Motor neuron (in vitro differentiated cells): ENCODE results near the gene ARHGEF4. TPM values are rescaled to one million over a fixed set of nuclear protein-coding genes. Genes with fewer than 3 reads are reported as not detected.

Experiments used
- ATAC-seq, 8 experiments: fragments of 200-7000 bp; cut with Tn5 transposase; replicated peaks in 6 of 8; 2 replicates each; pipeline ENCODE4 v1.8.0; 2021; ENCODE audit warnings: mild to moderate bottlenecking in 8 of 8, moderate library complexity in 8 of 8
- H3K27ac ChIP-seq, 2 donors: fragments of 250-450 bp; sonication (Bioruptor Pico); 2 replicates each; pipeline ENCODE4 v1.9.0; 2021; ENCODE audit warnings: antibody characterized with exemption in 2 of 2, mild to moderate bottlenecking in 2 of 2, moderate library complexity in 1 of 2
- H3K4me1 ChIP-seq, 2 donors: fragments of 250-450 bp; sonication (Bioruptor Pico); replicated peaks in 1 of 2; 2 replicates each; pipeline ENCODE4 v1.6.1; 2021; ENCODE audit warnings: antibody characterized with exemption in 2 of 2, mild to moderate bottlenecking in 2 of 2, moderate library complexity in 1 of 2
- H3K4me3 ChIP-seq, 5 donors: fragments of 250-450 bp; sonication (Bioruptor Pico); 2 replicates each; pipeline ENCODE4 v1.9.0; 2021; ENCODE audit warnings: antibody characterized with exemption in 5 of 5, mild to moderate bottlenecking in 5 of 5, moderate library complexity in 4 of 5
- WGBS, 10 experiments: fragments of 450-650 bp; shearing (Covaris generic); methylation state at CpG; one replicate each; pipeline ENCODE4 v1.0.0; 2022; 5-methylcytosine and 5-hydroxymethylcytosine counted together
- in situ Hi-C, 9 experiments: fragments of 400-800 bp; cut with MboI; loops; one replicate each; pipeline ENCODE4 v1.15.0; 2021; ENCODE audit warnings: low sequenced_read_pairs in 9 of 9, low pct_unique_long_range_greater_than_20kb in 2 of 9; ENCODE audit not compliant: unreplicated experiment in 9 of 9
- total RNA-seq, 8 experiments: library from RNA; unstranded; fragments of 300-600 nt; gene quantifications; 2 replicates each; pipeline versions ENCODE4 v1.2.3 to v1.2.4, GENCODE V29; 2022

ARHGEF4 gene
- total RNA-seq, 8 experiments from 2014 or later: 3.8 to 36.9 (median 15.2) TPM

DNA sequence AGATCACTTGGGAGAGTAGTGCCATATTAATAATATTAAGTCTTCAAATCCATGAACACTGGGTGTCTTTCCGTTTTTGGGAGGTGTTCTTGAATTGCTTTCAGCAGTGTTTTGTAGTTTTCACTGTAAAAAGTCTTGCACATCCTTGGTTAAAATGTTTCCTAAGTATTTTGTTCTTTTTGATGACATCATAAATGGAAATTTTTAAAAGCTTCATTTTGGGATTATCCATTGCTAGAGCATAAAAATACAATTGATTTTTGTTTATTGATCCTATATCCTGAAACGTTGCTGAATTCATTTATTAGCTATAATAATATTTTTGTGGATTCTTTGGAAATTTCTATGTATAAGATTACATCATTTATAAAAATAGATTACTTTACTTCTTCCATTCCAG, 96.8 kb downstream of the ARHGEF4 start:
- no peak for ATAC-seq
- 6 to 87% (median 57%) methylated on average over 1 to 2 of the region's 2 CpGs for WGBS, 10 experiments
- in situ Hi-C loops: no loop called here

DNA sequence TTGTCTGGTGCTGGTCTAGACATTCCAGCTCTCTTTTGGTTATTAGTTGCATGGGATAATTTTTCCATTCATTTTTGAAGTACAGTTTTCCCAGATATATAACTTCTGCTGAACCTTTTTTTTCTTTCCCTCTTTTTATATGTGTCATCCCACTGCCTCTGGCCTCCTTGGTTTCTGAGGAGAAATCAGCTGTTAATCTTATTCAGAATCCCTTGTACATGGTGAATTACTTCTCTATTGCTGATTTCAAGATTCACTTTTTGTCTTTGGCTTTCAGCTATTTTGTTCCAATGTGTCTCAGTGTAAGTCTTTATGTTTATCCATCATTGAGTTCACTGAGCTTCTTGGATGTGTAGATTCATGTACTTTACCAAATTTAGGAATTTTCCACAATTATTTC, 99.7 kb downstream of the ARHGEF4 start:
- no peak overlapping the region for H3K4me3 ChIP-seq
- ATAC-seq: no peak
- in situ Hi-C loops: no loop called here
- no peak overlapping the region for H3K27ac ChIP-seq
- no peaks in the 10 kb centered on the region for H3K4me1 ChIP-seq

More for the DNA sequence above, 96.8 kb downstream of the ARHGEF4 start:
- Histone ChIP-seq H3K4me1 (no peaks in the 10 kb centered on the region), H3K27ac (no peak overlapping the region), H3K4me3 (no peak overlapping the region)

DNA sequence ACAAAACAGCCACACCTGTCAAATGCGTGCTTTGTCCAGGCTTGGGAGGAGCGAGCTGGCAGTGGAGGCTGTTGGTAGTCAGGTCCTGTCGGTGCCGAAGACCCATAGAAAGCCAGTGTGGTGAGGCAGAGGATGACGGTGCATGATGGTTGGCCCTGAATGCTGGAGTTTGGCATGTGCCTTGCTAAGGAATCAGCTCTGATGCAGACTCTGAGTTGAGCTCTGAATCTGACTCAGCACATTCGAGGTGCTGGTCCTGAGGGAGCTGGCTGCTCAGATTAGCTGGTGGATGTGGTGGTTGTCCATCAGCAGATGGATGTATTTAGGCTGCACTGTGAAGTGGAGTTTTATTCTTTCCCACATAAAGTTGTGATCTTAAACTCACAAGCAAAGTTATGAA, 111.3 kb downstream of the ARHGEF4 start:
- Histone ChIP-seq H3K4me3 (no peak overlapping the region), H3K4me1 (no peaks in the 10 kb centered on the region), H3K27ac (no peak overlapping the region)
- in situ Hi-C loops: no loop called here
- ATAC-seq: peak in 2 of 8 experiments; percentile 38 to 68
- WGBS, 10 experiments: 0 to 100% (median 60%) methylated on average over 1 to 4 of the region's 6 CpGs; no CpG with 5 or more reads in 1 of the 10 experiments

DNA sequence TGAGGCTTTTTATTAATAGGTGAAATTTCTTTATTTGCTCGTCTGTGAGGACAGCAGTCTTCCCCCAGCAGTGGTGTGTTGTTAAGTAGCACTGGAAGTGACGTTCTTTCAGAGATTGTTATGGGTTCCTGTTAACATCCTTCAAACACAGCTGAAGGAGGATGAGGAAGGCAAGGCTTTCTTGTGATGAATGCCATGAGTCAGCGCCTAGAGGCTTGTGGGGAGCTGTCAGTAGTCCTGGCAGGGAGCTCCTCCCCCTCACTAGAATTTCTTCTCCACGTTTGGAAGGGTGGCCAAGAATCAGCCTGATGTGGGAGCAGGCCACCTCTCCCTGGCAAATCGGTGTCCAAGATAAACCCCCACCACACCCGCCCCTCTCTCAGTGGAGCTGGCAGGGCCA, 113.2 kb downstream of the ARHGEF4 start:
- WGBS, 10 experiments: 23 to 80% (median 51%) methylated on average over 1 to 5 of the region's 6 CpGs; no CpG with 5 or more reads in 4 of the 10 experiments
- Histone ChIP-seq H3K4me3 (no peak overlapping the region), H3K27ac (no peak overlapping the region), H3K4me1 (no peaks in the 10 kb centered on the region)
- in situ Hi-C loops: no loop called here
- peak in 1 of 8 experiments; percentile 67 for ATAC-seq

DNA sequence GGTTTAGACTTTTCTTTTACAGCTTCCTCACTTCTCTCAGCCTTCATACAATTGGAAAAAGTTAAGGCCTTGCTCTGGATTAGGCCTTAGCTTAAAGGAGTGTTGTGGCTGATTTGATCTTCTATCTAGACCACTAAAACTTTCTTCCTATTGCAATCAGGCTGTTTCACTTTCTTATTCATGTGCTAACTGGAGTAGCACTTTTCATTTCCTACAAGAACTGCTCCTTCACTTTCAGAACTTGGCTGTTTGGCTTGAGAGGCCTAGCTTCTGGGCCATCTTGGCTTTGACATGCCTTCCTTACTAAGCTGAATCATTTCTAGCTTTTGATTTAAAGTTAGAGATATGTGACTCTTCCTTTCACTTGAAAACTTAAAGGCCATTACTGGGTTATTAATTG, 114.3 kb downstream of the ARHGEF4 start:
- Histone ChIP-seq H3K4me1 (no peaks in the 10 kb centered on the region), H3K4me3 (no peak overlapping the region), H3K27ac (no peak overlapping the region)
- no peak for ATAC-seq
- in situ Hi-C loops: no loop called here

DNA sequence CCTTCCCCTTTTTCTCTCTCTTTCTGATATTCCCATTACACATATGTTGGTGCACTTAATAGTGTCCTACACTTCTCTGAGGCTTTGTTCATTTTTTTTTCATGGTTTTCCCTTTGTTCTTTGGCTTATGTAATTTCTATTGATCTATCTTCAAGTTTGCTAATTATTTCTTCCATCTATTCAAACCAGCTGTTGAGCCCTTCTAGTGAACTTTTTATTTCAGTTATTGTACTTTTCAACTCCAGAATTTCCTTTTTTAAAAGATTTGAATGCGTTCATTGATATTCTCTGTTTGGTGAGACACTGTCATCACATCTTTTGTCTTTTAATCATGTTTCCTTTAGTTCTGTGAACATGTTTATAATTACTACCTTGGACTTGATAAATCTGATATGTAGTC, 118.2 kb downstream of the ARHGEF4 start:
- Histone ChIP-seq H3K4me3 (no peak overlapping the region), H3K4me1 (no peaks in the 10 kb centered on the region), H3K27ac (no peak overlapping the region)
- WGBS, 10 experiments: 7 to 100% (median 81%) methylated on average over 1 of the region's 1 CpG
- in situ Hi-C loops: no loop called here
- ATAC-seq: no peak

DNA sequence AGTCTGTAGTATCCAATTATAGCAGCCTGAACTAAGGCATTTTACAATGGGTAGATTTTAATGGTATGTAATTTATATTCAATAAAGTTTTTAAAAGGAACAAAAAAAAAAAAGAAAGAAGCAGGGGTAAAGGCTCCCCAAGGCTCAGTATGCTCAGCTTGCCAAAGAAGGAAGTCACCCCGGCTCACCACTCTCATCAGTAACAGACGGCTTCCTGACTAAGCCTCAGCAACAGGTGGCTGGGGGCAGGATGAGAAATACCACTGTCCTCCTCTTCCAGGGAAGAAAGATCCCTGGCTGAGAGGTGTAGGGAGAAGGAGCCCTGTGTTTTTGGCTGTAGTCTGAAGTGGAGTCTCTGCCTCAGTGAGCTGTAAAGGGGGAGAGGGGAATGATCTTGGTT, 121.2 kb downstream of the ARHGEF4 start:
- in situ Hi-C loops: no loop called here

DNA sequence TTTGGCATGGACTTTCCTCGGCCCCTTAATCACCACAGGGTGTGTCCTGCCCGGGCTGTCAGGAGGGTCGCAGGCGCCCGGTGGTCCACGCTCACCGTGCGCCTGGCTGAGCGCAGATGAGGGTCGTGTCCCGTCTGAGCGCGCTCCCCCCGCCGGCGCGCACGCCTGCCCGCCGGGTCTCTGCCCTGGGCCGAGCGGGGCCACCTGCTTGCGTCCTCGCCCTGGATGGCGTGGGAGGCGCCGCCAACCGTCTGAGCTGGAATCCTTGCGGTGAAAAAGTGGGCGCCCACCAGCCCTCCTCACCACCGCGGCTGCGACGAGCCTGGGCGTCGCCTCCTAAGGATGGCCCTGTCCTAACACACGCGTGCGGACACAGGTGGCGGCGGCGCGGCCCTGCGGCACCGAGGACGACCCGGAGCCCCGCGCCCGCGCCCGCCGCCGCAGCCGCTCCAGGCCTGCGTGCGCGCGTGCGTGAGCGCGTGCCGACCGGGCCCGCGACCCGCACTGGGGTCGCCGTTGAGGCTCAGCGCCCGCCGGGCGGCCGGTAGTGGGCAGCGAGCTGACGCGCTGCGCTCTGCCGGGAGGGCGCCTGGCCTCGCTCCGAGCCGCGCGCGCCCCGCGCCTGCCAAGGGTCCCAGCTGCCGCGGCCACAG, 126.6 kb downstream of the ARHGEF4 start:
- 4 to 80% (median 7%) methylated on average over 1 to 18 of the region's 90 CpGs; no CpG with 5 or more reads in 7 of the 10 experiments for WGBS, 10 experiments
- Histone ChIP-seq H3K4me1 (peaks cover 12 to 14% of the 10 kb centered on the region in 2 donors), H3K4me3 (peak overlapping the region; percentile 50 to 77 (median 64)), H3K27ac (peak overlapping the region; percentile 52 to 64)
- in situ Hi-C loops: no loop called here
- ATAC-seq: peak; percentile 8 to 88 (median 84)

More for the DNA sequence above, 121.2 kb downstream of the ARHGEF4 start:
- Histone ChIP-seq H3K4me3 (no peak overlapping the region), H3K27ac (no peak overlapping the region), H3K4me1 (no peaks in the 10 kb centered on the region)
- ATAC-seq: no peak
- WGBS, 10 experiments: 19 to 100% (median 63%) methylated on average over 1 to 2 of the region's 2 CpGs; no CpG with 5 or more reads in 6 of the 10 experiments

GRCh38 chr2:130963849-130964793, 127.4 kb downstream of the ARHGEF4 start:
- peak; percentile 15 to 72 (median 62) for ATAC-seq
- H3K27ac ChIP-seq: peak overlapping the region; percentile 52 to 77
- in situ Hi-C loops: no loop called here
- H3K4me1 ChIP-seq: peaks cover 12 to 14% of the 10 kb centered on the region in 2 donors
- 6 to 14% (median 9%) methylated on average over 3 to 15 of the region's 84 CpGs; no CpG with 5 or more reads in 4 of the 10 experiments for WGBS, 10 experiments
- H3K4me3 ChIP-seq: peak overlapping the region; percentile 50 to 77 (median 64)

GRCh38 chr2:130964931-130965330, 128.2 kb downstream of the ARHGEF4 start:
- Histone ChIP-seq H3K4me1 (peaks cover 12 to 14% of the 10 kb centered on the region in 2 donors), H3K4me3 (peak overlapping the region; percentile 50 to 77 (median 64)), H3K27ac (no peak overlapping the region)
- WGBS, 10 experiments: 33 to 92% (median 78%) methylated on average over 1 to 3 of the region's 3 CpGs; no CpG with 5 or more reads in 5 of the 10 experiments
- in situ Hi-C loops: no loop called here
- no peak for ATAC-seq

- in situ Hi-C loops: no loop called here
- peak in 2 of 8 experiments; percentile 6 to 9 for ATAC-seq
- Histone ChIP-seq H3K4me3 (no peak overlapping the region), H3K27ac (no peak overlapping the region), H3K4me1 (peaks cover 12 to 14% of the 10 kb centered on the region in 2 donors)
- 0 to 72% (median 30%) methylated on average over 1 to 13 of the region's 15 CpGs; no CpG with 5 or more reads in 2 of the 10 experiments for WGBS, 10 experiments
These were observed 129.5 kb downstream of the ARHGEF4 start for GRCh38 chr2:130966149-130966774.

DNA sequence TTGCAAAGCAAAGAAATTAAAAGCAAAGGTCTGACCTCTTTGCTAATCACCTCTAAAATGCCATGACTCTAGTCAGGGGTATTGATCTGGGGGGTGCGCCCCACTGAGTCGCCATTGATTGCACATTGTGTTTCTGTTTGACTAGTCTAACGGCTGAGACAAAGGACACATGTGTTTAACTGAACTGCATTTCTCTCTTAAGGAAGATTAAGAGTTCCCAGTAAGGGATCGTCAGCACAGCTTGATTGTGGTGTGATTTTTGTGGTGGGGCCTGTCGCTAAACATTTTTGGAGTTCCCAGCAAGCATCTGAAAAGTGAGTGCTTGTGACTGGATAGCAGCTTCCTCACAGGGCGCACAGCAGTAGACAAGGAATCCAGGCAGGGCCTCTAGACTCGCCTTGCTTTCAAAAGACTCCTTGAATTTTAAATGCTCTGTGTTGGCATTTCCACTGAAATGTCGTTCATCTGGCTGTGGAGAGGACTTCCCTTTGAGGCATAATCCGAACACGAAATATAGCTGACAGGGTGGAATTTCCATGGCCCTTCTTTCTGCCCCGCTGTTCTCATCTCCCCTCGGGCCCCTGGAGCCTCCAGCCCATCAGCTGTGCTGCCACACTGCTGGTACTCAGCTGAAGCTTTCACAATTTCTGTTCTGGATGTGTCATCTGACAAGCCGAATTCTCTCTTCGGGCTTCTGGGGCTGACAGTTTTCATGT, 130.2 kb downstream of the ARHGEF4 start:
- H3K27ac ChIP-seq: no peak overlapping the region
- WGBS, 10 experiments: 14 to 53% (median 28%) methylated on average over 1 to 9 of the region's 14 CpGs; no CpG with 5 or more reads in 2 of the 10 experiments
- H3K4me3 ChIP-seq: no peak overlapping the region

More for the DNA sequence above, 130.2 kb downstream of the ARHGEF4 start:
- in situ Hi-C loops: no loop called here
- peaks cover 12 to 14% of the 10 kb centered on the region in 2 donors for H3K4me1 ChIP-seq
- ATAC-seq: peak in 1 of 8 experiments; percentile 6
